Pulmonary artery endothelial cell (primary cell): Measurements from ENCODE around the gene LHX5. TPM values are rescaled to one million over a fixed set of nuclear protein-coding genes. Genes with fewer than 3 reads are reported as not detected.

Experiments used
- DNase-seq: peaks from one replicate; pipeline ENCODE4 v3.0.0-alpha.2; 2011; ENCODE audit warnings: low read depth, low spot score
- total RNA-seq: library from RNA; depleted of rRNA; stranded (reverse); fragments of >200 nt; gene quantifications from 2 replicates; pipeline ENCODE4 v1.2.3, GENCODE V29; 2014

The LHX5 gene
- total RNA-seq, 1 donor from 2014 or later, result not detected

GRCh38 chr12:113477842-113478215, 6.2 kb upstream of the LHX5 start:
- no peak for DNase-seq

GRCh38 chr12:113477171-113477841, 5.6 kb upstream of the LHX5 start:
- no peak for DNase-seq

- no peak for DNase-seq
Measured at GRCh38 chr12:113476176-113476986, 4.7 kb upstream of the LHX5 start.

DNA sequence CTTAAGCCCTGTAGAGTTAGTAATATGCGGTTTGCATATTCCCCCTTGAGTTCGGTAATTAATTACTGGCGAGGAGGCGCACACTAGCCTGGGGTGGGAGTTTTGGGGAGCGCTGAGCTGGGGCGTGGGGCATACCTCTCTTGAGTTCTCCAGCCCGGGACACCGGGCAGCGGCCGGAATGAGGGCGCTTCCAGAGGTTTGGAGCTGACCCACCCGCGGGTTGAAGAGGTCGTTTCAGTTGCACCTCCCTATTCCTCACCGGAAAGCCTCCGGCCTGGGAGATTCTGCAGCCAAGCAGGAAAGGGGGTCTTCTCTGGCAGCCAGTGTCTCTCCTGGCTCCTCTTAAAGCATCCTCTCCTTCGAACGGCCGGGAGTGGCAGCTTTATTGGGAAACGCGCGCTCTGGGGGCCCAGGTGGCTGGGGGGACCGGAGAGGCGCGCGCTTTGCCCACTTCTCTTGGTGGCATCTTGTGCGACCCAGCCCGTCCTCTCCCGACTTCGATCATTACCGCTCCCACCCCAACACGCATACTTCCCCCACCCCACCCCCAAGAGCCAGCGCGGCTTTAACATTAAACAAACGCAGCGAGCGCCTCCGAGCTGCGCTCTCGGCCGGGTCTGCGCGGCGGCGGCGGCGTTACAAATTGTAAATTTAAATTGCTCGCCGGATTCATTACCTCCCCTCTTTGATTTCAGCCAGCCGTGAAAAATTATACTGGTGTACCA, 3.9 kb upstream of the LHX5 start:
- no peak for DNase-seq

GRCh38 chr12:113474635-113475436, 3.2 kb upstream of the LHX5 start:
- no peak for DNase-seq

GRCh38 chr12:113473942-113474341, 2.3 kb upstream of the LHX5 start:
- DNase-seq, result no peak

DNA sequence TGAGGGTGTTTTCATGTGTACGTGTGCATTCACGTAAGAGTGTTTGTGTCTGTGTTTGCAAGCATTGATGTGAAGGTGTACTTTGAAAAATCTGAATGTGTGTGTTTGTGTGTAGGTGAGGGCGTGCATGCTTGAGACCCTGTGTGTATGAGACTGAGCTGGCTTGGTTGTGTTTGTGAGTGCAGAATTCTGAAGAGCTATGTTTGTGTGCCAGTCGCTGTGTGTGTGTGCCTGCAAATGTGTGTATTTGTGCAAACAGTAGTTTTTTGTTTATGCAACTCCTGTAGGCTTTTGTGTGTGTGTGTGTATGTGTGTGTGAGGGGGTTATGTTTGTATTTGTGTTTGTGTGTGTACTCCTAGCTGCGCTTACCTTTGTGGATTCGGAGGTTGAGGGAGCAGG, 1.7 kb upstream of the LHX5 start:
- DNase-seq, result no peak

DNA sequence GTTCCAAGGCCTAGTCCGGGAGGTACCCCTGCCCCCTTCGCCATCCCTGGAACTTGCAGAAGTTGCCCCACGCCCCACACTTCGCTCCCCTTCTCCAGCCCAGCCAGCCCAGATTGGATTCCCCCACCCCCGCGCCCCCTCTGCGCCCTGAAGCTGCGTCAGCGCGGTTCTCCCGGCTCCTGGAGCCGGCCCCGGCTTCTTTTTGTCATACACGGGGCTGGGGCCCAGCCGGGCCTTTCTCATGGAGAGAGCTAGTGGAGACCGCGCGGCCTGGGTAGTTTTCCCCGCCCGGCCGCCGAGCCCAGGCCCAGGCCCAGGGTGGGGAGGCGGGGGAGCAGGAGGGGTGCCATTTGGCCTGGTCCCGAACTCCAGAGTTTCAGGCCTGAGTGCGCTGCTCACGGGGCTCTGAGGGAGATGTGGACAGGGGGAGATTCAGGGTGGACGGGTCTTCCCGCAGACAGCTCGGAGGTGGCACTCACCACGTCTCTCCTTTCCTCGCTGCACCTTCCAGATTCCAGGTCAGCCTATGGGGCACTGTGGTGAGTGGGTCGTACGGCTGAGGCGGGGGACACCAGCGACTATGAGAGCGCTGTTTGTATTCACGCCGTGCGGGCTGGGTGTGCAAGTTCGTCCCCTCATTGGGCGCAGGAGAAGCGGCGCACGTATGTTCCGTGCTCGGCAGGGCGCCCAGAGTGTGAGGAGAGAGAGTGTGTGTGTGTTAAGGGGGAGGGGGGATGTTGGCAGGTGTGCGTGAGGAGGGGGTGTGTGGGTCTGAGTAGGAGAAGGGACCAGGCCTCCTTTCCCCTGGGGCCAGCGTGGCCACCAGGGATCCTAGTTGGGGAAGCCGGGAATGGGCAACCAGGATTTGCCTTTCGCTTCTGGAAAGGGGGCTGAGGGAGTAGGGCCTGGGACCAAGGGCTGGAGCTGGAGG, 785 bp upstream of the LHX5 start:
- no peak for DNase-seq

DNA sequence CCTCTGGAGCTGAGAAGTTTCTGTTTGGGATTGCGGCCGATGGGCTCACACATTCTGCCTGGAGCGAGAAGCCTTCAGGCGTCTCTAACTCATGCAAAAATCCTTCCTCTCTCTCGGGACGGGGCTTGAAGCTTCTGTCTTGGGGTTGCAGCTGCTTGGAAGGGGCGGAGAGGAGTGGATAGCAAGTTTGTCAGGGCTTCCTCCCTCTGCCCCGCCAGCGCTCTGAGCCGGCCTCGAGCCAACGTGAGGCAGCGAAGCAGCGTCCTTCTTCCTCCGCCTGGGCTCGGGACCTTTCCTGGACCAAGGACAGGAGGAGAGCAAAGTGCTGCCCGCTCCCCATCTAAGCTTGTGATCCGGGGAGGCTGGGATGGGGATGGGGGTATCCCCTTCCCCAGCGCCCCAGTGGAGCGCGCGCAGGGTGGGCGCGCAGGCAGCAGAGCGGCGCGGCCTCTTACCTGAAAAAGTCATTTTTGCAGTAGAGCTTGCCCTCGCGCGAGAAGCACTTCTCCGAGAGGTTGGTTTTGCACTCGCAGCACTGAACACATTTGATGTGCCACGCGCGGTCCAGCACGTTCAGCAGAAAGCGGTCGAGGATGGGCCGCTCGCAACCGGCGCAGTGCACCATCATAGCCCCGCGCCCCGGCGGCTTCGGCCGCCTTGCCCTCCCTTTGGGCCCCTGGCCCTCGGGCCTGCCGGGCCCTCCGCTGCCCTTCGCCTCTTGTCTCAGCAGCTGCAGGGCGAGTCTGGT, 626 bp downstream of the LHX5 start:
- no peak for DNase-seq

DNA sequence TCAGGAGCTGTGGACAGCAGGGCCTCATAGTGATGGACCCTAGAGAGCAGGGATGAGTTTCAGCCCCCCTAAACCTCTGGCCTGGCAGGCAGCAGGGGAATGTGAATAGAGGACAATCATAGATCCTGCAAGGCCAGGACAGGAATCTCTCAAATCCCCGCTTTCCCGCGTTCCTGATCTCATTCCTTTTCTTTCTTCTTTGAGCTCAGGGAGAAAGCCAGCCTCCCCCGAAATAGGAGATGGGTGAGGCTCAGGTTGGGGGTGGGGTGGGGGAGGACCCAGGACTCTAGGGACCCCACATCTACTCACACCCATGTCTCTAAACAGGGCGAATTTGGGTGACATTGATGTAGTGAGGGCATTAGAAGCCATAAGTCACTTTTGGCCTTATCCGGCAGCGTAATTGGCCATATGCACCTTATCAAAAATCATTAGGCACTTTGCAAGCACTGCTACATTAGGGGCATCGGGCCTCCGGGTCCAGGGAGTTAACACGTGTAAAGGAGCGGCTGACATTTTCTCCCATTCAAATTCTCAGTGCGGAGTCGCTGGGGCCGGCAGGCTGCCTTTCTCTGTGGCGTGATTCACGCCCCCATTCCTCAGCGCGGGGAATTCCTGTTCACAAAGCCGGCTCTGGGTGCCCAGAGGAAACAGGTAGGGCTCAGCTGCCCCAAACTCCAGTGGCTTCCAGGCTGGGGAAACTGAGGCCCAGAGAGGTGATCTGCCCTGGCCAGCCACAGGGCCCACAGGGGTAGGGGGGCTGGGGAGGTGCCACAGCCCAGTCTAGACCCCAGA, 1.5 kb downstream of the LHX5 start:
- DNase-seq, result no peak

DNA sequence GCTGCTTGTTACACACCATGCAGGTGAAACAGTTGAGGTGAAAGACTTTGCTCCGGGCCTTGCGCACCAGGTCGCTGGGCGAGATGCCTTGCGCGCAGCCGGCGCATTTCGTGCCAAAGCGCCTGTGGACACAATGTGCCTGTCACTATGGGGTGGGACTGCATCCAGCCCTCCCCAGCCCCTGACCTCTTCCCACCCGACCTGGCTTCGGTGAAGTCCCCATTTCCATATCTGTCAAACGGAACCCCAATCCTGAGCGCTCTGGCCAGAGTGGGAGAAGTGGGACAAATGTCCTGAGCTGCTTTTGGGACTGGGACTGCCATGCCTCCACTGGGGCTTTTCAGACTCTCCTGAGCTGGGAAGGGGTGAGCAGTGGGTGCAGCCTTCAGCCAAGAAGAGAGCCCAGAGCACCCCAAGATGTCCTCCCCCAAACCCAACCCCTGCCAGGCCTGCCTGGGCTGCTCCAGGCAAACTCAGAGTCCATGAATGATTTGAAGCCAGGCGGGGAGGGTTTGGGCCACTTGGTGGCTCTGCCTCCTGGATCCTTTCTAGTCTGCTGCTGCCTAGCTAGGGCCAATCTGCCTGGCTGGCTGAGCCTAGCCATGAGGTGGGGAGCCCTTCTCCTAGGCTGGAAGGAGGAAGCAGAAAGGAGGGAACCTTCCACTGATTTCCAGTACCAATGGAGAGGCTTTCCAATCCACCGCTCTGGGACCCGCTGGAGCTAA, 2.3 kb downstream of the LHX5 start:
- no peak for DNase-seq

DNA sequence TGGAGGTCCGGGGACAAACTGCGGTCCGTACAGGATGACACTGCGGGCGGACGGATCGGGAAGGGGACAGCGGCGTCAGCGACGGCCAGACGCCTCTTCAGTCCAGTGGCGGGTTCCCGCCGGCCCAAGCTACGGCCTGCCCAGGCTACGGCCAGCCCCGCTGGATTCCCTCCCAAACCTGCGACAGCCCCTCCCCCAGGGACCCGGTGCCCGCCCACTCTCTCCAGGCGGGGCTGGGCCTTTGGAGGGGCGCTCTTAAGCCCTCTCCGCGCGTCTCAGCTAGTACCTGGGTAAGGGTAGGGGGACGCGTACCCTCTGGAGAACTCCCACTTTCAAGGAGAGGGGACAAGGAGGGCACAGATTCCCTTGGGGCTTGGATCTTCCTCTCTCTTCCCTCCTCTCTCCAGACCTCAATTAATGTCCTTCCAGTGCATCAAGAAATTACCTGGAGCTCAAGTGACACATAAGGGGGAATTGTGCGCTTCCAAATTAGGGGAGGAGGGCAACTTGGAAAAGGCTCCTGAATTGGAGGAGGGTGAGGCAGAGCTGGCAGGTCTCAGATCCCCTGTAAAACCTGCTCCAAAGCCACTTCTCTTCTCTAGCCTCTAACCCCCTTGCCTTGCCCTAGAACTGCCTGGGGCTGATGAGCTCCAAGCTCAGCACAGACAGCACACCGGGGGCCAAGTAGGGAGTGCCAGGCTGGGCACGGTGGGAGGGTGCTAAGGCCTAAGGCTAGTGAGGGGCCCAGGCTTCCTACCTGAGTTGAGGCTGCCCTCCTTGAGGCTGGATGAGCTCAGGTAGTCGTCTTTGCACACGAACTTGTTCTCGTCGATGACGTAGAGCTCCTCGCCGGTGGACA, 3.1 kb downstream of the LHX5 start:
- DNase-seq, result no peak

GRCh38 chr12:113467502-113468364, 3.9 kb downstream of the LHX5 start:
- no peak for DNase-seq

- no peak for DNase-seq
Measured at GRCh38 chr12:113467142-113467501, 4.5 kb downstream of the LHX5 start.

DNA sequence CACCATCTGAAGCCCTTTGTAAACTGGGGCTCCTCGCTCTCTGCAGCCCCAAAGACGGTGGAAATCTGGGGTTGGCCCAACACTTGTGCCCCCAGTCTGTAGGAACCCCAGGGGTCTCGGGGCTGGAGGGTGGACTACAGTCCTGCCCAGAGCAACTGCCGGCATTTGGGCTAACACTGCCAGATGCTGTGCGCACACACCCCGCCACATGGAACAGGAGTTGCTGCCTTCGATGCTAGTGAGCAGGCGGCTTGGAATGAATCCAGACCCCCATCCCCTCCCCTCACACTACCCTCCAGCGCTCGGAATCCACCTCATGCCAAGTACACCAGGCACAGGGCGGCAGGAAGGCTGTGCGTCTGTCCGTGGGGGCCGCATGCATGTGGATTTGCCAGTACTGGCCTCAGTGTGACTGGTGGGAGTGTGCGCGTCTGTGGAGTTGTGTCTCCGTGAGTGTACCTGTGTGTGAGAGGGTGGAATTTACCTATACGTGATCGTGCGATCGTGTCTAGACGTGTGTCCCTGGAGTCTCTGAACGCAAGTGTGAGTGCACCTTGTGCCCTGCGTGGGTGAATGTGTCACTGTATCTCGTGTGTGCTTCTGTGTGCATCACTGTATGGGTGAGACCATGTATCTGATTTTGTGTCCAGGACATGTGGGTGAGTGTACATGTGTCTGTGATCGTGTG, 5.1 kb downstream of the LHX5 start:
- DNase-seq, result no peak
